ENCODE data around the gene THAP4. TPM values are rescaled to one million over a fixed set of nuclear protein-coding genes. Genes with fewer than 3 reads are reported as not detected.

THAP4 gene
- total RNA-seq, 1 donor from 2014 or later, result 51.6 TPM

DNA sequence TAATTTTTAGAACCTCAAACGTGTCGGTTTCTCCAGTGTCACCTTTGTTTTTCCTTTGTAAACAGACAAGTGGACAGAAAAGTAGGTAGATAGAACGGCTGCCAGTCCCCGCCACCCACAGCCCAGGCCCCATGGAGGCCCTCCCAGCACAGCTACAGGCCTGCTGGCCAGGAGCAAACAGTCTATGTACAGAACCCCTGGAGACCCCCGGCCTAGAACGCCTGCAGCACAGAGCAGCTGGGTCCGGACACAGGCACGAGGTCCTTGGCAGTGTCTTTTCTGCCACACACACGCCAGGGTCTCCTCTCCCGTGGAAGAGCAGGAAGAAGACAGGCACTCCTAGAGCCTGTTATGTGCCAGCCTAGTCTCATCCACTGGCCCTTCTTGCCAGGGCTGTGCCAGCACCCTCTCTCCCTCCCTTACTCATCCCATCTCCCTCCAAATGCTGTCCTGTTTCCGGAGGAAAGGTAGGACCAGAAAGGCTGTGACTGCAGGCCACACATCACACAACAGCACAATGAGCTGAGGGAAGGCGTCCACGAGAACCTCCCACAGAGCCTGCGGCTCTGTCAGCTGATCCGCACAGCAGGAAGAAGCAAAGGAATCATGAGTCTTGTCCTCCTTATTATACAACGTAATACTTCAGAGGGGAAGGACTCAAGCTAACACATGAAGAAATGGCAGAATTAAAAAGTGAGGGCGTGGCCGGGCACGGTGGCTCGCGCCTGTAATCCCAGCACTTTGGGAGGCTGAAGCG, 42.0 kb upstream of the THAP4 start:
- TF ChIP-seq, protein P1, sequence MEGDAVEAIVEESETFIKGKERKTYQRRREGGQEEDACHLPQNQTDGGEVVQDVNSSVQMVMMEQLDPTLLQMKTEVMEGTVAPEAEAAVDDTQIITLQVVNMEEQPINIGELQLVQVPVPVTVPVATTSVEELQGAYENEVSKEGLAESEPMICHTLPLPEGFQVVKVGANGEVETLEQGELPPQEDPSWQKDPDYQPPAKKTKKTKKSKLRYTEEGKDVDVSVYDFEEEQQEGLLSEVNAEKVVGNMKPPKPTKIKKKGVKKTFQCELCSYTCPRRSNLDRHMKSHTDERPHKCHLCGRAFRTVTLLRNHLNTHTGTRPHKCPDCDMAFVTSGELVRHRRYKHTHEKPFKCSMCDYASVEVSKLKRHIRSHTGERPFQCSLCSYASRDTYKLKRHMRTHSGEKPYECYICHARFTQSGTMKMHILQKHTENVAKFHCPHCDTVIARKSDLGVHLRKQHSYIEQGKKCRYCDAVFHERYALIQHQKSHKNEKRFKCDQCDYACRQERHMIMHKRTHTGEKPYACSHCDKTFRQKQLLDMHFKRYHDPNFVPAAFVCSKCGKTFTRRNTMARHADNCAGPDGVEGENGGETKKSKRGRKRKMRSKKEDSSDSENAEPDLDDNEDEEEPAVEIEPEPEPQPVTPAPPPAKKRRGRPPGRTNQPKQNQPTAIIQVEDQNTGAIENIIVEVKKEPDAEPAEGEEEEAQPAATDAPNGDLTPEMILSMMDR (IDR thresholded peaks at IDR 0.05), result no peak

DNA sequence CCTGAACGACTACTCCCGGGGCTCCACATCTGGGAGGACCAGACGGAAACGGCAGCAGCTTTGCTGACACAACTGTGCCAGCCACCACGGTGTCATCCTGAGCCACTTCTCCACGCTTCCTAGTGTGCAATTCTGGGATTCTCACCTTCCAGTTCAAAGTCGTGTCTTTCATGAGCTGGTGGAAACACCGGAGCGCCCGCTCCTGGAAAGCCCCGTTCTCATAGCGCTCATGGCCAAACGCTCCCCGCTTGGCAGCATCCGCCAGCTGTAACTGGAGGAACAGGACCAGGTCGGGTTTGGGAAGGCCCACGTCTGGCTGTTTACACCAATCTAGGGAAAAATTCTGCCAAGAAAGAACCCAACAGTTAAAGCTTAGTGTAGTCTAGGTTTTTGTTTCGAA, 41.3 kb upstream of the THAP4 start:
- Mint-ChIP-seq H3K4me3 (ENCODE audit: unreplicated experiment) (no peak overlapping the region), H3K4me1 (ENCODE audit: unreplicated experiment) (peaks cover 14% of the 10 kb centered on the region)
- DNase-seq (ENCODE audit: extremely low spot score, unreplicated experiment), result no peak

More for the DNA sequence above, 42.0 kb upstream of the THAP4 start:
- H3K4me3 Mint-ChIP-seq (ENCODE audit: unreplicated experiment), result no peak overlapping the region
- H3K36me3 Mint-ChIP-seq (ENCODE audit: unreplicated experiment), result peaks cover 26% of the 10 kb centered on the region
- no peaks in the 10 kb centered on the region for H3K9me3 Mint-ChIP-seq (ENCODE audit: unreplicated experiment)
- H3K27me3 Mint-ChIP-seq (ENCODE audit: unreplicated experiment), result no peaks in the 10 kb centered on the region
- no peak overlapping the region for H3K27ac Mint-ChIP-seq (ENCODE audit: unreplicated experiment)
- peaks cover 14% of the 10 kb centered on the region for H3K4me1 Mint-ChIP-seq (ENCODE audit: unreplicated experiment)
- no peak for DNase-seq (ENCODE audit: extremely low spot score, unreplicated experiment)

DNA sequence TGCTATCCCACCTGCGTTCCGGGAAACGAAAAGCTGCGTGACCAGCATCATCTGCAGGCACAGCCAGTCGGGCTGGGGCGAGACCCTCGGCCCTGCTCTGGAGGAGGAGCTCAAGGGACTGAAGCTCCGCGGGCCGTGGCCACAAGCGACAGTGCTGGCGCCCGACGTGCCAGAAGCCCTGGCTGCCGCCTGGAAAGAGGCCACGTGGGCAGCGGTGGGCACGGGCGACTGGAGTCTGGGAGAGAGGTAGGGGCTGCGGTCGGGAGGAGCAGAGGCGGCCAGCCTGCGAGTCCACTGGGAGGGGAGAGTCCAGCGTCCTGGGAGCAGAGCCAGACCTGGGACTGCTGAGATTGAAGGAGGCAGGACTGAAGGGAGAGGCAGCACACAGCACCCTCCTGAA, 40.4 kb upstream of the THAP4 start:
- no peaks in the 10 kb centered on the region for H3K9me3 Mint-ChIP-seq (ENCODE audit: unreplicated experiment)
- H3K27me3 Mint-ChIP-seq (ENCODE audit: unreplicated experiment), result no peaks in the 10 kb centered on the region
- DNase-seq (ENCODE audit: extremely low spot score, unreplicated experiment), result no peak
- H3K36me3 Mint-ChIP-seq (ENCODE audit: unreplicated experiment), result peaks cover 28% of the 10 kb centered on the region
- H3K4me3 Mint-ChIP-seq (ENCODE audit: unreplicated experiment), result no peak overlapping the region
- peaks cover 14% of the 10 kb centered on the region for H3K4me1 Mint-ChIP-seq (ENCODE audit: unreplicated experiment)
- TF ChIP-seq, protein P1 (IDR thresholded peaks at IDR 0.05), result no peak
- H3K27ac Mint-ChIP-seq (ENCODE audit: unreplicated experiment), result no peak overlapping the region

More for the DNA sequence above, 41.3 kb upstream of the THAP4 start:
- Mint-ChIP-seq H3K27me3 (ENCODE audit: unreplicated experiment) (no peaks in the 10 kb centered on the region), H3K36me3 (ENCODE audit: unreplicated experiment) (peaks cover 26% of the 10 kb centered on the region), H3K9me3 (ENCODE audit: unreplicated experiment) (no peaks in the 10 kb centered on the region), H3K27ac (ENCODE audit: unreplicated experiment) (no peak overlapping the region)
- TF ChIP-seq, protein P1 (IDR thresholded peaks at IDR 0.05), result no peak

DNA sequence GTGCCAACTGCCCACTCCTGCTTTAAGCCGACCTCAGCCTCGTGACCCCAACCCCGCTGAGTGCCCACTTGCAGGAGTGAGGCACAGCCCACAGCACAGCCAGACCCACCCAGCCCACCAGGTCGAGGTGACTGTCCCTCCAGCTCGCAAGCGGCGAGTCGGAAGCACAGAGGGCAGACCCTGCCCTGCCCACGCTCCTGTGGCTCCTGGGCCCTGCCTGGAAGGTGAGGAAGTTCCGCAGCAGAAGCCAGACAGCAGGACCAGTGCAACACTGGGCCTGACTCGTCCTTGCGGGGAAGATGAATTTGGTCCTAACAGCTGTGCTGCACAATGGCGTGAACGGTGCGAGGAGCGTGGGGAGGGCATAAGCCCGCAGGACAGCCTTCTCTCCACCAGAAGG, 39.7 kb upstream of the THAP4 start:
- Mint-ChIP-seq H3K27me3 (ENCODE audit: unreplicated experiment) (no peaks in the 10 kb centered on the region), H3K4me1 (ENCODE audit: unreplicated experiment) (peaks cover 13% of the 10 kb centered on the region), H3K9me3 (ENCODE audit: unreplicated experiment) (no peaks in the 10 kb centered on the region), H3K4me3 (ENCODE audit: unreplicated experiment) (no peak overlapping the region), H3K36me3 (ENCODE audit: unreplicated experiment) (peaks cover 27% of the 10 kb centered on the region), H3K27ac (ENCODE audit: unreplicated experiment) (no peak overlapping the region)
- TF ChIP-seq, protein P1 (IDR thresholded peaks at IDR 0.05), result no peak
- DNase-seq (ENCODE audit: extremely low spot score, unreplicated experiment), result no peak

DNA sequence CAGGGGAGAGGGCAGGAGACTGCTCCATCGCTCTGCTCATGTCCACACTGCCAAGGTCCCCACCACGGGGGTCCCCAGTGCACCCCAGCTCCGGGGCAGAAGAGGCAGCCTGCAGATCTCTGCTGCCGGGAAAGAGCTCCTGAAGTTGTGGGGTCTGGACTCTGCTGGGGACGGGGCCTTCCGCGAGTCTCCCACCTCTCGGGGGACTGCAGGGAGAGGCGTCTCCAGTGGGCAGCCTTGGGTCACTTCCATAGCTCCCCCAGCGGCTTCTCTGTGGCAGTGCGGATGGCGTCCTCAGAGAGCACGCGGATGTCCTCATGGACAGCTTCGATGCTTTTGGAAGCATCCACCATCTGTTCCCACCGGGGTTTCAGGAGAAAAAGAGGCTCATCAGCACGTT, 38.9 kb upstream of the THAP4 start:
- peaks cover 23% of the 10 kb centered on the region for H3K36me3 Mint-ChIP-seq (ENCODE audit: unreplicated experiment)
- TF ChIP-seq, protein P1 (IDR thresholded peaks at IDR 0.05), result no peak
- H3K9me3 Mint-ChIP-seq (ENCODE audit: unreplicated experiment), result no peaks in the 10 kb centered on the region
- peaks cover 5% of the 10 kb centered on the region for H3K4me1 Mint-ChIP-seq (ENCODE audit: unreplicated experiment)
- H3K4me3 Mint-ChIP-seq (ENCODE audit: unreplicated experiment), result no peak overlapping the region
- H3K27ac Mint-ChIP-seq (ENCODE audit: unreplicated experiment), result no peak overlapping the region
- H3K27me3 Mint-ChIP-seq (ENCODE audit: unreplicated experiment), result no peaks in the 10 kb centered on the region
- DNase-seq (ENCODE audit: extremely low spot score, unreplicated experiment), result no peak
